K562 (cell line): ENCODE measurements around the gene NEB. TPM values are rescaled to one million over a fixed set of nuclear protein-coding genes. Genes with fewer than 3 reads are reported as not detected.

ENCODE experiments used
- ATAC-seq: fragments of 200-7000 bp; cut with Tn5 transposase; 3 replicates; pipeline ENCODE4 v1.9.1; 2020; ENCODE audit warnings: moderate library complexity
- BruUV-seq: library from RNA; stranded (reverse); fragments of 400-500 nt; replicated peaks from 2 replicates; lab custom pipeline; 2021; lab: Mats Ljungman, UMichigan
- CTCF ChIA-PET: fragments of 300-600 bp; formaldehyde crosslinking; extraction: SDS; loops from one replicate; lab custom pipeline; 2021; ENCODE audit warnings: low intra/inter-chr PET ratio; lab: Yijun Ruan, JAX
- POLR2A ChIA-PET: fragments of 300-600, 350-650 bp; sonication (Branson Sonifier 250); formaldehyde crosslinking; extraction: SDS; loops from one replicate; lab custom pipeline; 2021; ENCODE audit warnings: antibody characterized with exemption, inconsistent platforms; lab: Yijun Ruan, JAX
- DNase-seq, 4 experiments: peaks; one replicate each; pipeline versions ENCODE4 v3.0.0 to v3.0.0-alpha.2; 2011 to 2018; ENCODE audit warnings: low spot score in 3 of 4, mixed read lengths in 3 of 4; ENCODE audit errors: extremely low read depth in 1 of 4
- FAIRE-seq: peaks from 2 replicates; lab custom pipeline; 2011; peaks lifted over from hg19 to GRCh38; lab: Jason Lieb, UNC
- H2AFZ ChIP-seq: 2 replicates; pipeline ENCODE4 v1.6.0; 2011; ENCODE audit warnings: low read depth, low read length, control low read depth, inconsistent platforms
- H3K27ac ChIP-seq: fragments of 200-600 bp; 3 replicates; pipeline ENCODE4 v1.8.0; 2011; ENCODE audit warnings: low read depth, mild to moderate bottlenecking, control low read depth, inconsistent platforms, low read length, moderate library complexity, mixed read lengths; ENCODE audit errors: extremely low read depth
- H3K27me3 ChIP-seq, 2 experiments: fragments of 300-600 bp in 1 of 2; 2 replicates in 1 of 2; 3 replicates in 1 of 2; pipeline versions ENCODE4 v1.6.0 to v1.8.0; 2011; ENCODE audit warnings: inconsistent platforms in 2 of 2, low read length in 2 of 2, mild to moderate bottlenecking in 1 of 2, mixed read lengths in 1 of 2, moderate library complexity in 1 of 2; ENCODE audit not compliant: control insufficient read depth in 2 of 2, insufficient read depth in 2 of 2
- H3K36me3 ChIP-seq: fragments of 300-600 bp; 3 replicates; pipeline ENCODE4 v1.8.0; 2011; ENCODE audit warnings: mild to moderate bottlenecking, low read length, inconsistent platforms; ENCODE audit not compliant: control insufficient read depth, insufficient read depth
- H3K4me1 ChIP-seq, 2 experiments: fragments of 200-600 bp in 1 of 2; replicated peaks in 1 of 2; 2 replicates in 1 of 2; 3 replicates in 1 of 2; pipeline versions ENCODE4 v1.5.1 to v1.8.0; 2011; ENCODE audit warnings: inconsistent platforms in 2 of 2, low read length in 2 of 2, mild to moderate bottlenecking in 1 of 2, mixed read lengths in 1 of 2, moderate library complexity in 1 of 2; ENCODE audit not compliant: control insufficient read depth in 2 of 2, insufficient read depth in 2 of 2
- H3K4me2 ChIP-seq: 2 replicates; pipeline ENCODE4 v1.6.1; 2011; ENCODE audit warnings: low read length, control low read depth, inconsistent platforms, mixed read lengths; ENCODE audit not compliant: insufficient read depth
- H3K4me3 ChIP-seq: fragments of 200-600 bp; sonication (generic), shearing (Covaris generic); 2 replicates; pipeline ENCODE4 v1.5.1; 2016; ENCODE audit warnings: control low read depth, inconsistent platforms
- H3K79me2 ChIP-seq: fragments of 200-600 bp; 3 replicates; pipeline ENCODE4 v1.8.0; 2011; ENCODE audit warnings: low read length, inconsistent platforms; ENCODE audit not compliant: control insufficient read depth, insufficient read depth
- H3K9ac ChIP-seq, 2 experiments: 2 replicates each; pipeline versions ENCODE4 v1.6.0 to v1.6.1; 2011; ENCODE audit warnings: low read depth in 2 of 2, low read length in 2 of 2, control low read depth in 1 of 2, inconsistent platforms in 1 of 2, mild to moderate bottlenecking in 1 of 2, mixed read lengths in 1 of 2; ENCODE audit not compliant: insufficient read depth in 1 of 2
- H3K9me1 ChIP-seq: one replicate; pipeline ENCODE4 v1.6.0; 2011; ENCODE audit warnings: inconsistent platforms, mild to moderate bottlenecking, low read length, moderate library complexity; ENCODE audit not compliant: control insufficient read depth, insufficient read depth
- H3K9me3 ChIP-seq: replicated peaks from 2 replicates; pipeline ENCODE4 v1.5.1; 2011; ENCODE audit warnings: low read depth, low read length, inconsistent platforms; ENCODE audit not compliant: control insufficient read depth, insufficient read depth
- H4K20me1 ChIP-seq: replicated peaks from 2 replicates; pipeline ENCODE4 v1.6.1; 2011; ENCODE audit warnings: low read length, inconsistent platforms, mixed read lengths; ENCODE audit not compliant: control insufficient read depth, insufficient read depth
- ARNT ChIP-seq, 2 experiments: fragments of 450-650 bp; IDR thresholded peaks; 2 replicates each; pipeline ENCODE4 v1.6.1; 2016; ENCODE audit warnings: mild to moderate bottlenecking in 1 of 2
- ATF7 ChIP-seq: fragments of 450-650 bp; IDR thresholded peaks from 2 replicates; pipeline ENCODE4 v1.7.1; 2014; ENCODE audit warnings: mild to moderate bottlenecking, moderate library complexity
- CREM ChIP-seq: IDR thresholded peaks from 2 replicates; pipeline ENCODE4 v1.6.1; 2014; ENCODE audit warnings: antibody characterized with exemption, low read depth
- DMBX1 ChIP-seq: fragments of 250-450 bp; sonication (Bioruptor Pico); IDR thresholded peaks from 2 replicates; pipeline ENCODE4 v1.8.0; 2022; ENCODE audit warnings: inconsistent platforms, mild to moderate bottlenecking, moderate library complexity, borderline replicate concordance
- EHMT2 ChIP-seq: fragments of 450-650 bp; IDR thresholded peaks from 2 replicates; pipeline ENCODE4 v1.6.1; 2018; ENCODE audit warnings: antibody characterized with exemption
- GATAD2B ChIP-seq: fragments of 450-650 bp; IDR thresholded peaks from 2 replicates; pipeline ENCODE4 v1.6.1; 2017; ENCODE audit warnings: mild to moderate bottlenecking, borderline replicate concordance
- GTF2F1 ChIP-seq: IDR thresholded peaks from 2 replicates; pipeline ENCODE4 v1.6.1; 2011; ENCODE audit warnings: low read depth, low read length, improper control_type of control experiment
- JUND ChIP-seq, 2 experiments: IDR thresholded peaks; 2 replicates in 1 of 2; 3 replicates in 1 of 2; pipeline ENCODE4 v1.6.1; 2011; ENCODE audit warnings: borderline replicate concordance in 2 of 2, low read depth in 2 of 2, low read length in 2 of 2, improper control_type of control experiment in 1 of 2, missing biosample characterization in 1 of 2, missing genetic modification characterization in 1 of 2, missing genetic modification reagents in 1 of 2
- NCOA2 ChIP-seq, 2 experiments: fragments of 450-650 bp; IDR thresholded peaks; 2 replicates each; pipeline ENCODE4 v1.6.1; 2018; ENCODE audit warnings: mild to moderate bottlenecking in 2 of 2, moderate library complexity in 1 of 2; ENCODE audit not compliant: partially characterized antibody in 2 of 2
- SMARCE1 ChIP-seq: fragments of 450-650 bp; IDR thresholded peaks from 2 replicates; pipeline ENCODE4 v1.7.1; 2016; ENCODE audit warnings: mild to moderate bottlenecking
- WGBS: fragments of 100-300 bp; shearing (Covaris generic); methylation state at CpG from one replicate; pipeline ENCODE4 v1.1.6; 2016; ENCODE audit warnings: low coverage, mixed read lengths; ENCODE audit not compliant: insufficient coverage; ENCODE audit errors: missing lambda C conversion rate; 5-methylcytosine and 5-hydroxymethylcytosine counted together
- in situ Hi-C: fragments of 300-500 bp; cut with MboI; formaldehyde crosslinking; loops from 4 replicates; pipeline ENCODE4 v1.15.0; 2018; ENCODE audit warnings: inconsistent platforms, mixed read lengths
- intact Hi-C: fragments of 100-400 bp; cut with micrococcal nuclease; formaldehyde crosslinking; loops from 2 replicates; pipeline ENCODE4 v1.14.2; 2022
- polyA plus RNA-seq, 8 experiments: library from polyadenylated mRNA; depleted of rRNA in 4 of 8; stranded (reverse) in 5 of 8; unstranded in 3 of 8; fragments of >200 nt; fragmentation: Nextera tagmentation in 2 of 8; fragmentation: Illumina TruSeq in 1 of 8; extraction: Ambion mirVana in 2 of 8; extraction: Trizol in 1 of 8; gene quantifications; 2 replicates each; pipeline versions ENCODE4 v1.2.1 to v1.2.3, GENCODE V29; 2011 to 2014; ENCODE audit warnings: inconsistent platforms in 1 of 8, missing spikeins in 1 of 8
- total RNA-seq, 7 experiments: library from RNA; depleted of rRNA in 6 of 7; stranded (reverse); fragments of >200 nt in 6 of 7; fragmentation: Illumina TruSeq in 2 of 7; extraction: Trizol in 2 of 7; gene quantifications; 2 replicates each; pipeline versions ENCODE4 v1.2.1 to v1.2.3, GENCODE V29; 2011 to 2021; ENCODE audit warnings: low replicate concordance in 1 of 7
- TF ChIP-seq, protein P1 (sequence below): conservative IDR thresholded peaks from 2 replicates; pipeline ENCODE4 v1.6.1; 2011; ENCODE audit warnings: low read depth, mild to moderate bottlenecking, low read length; ENCODE audit not compliant: control insufficient read depth
- TF ChIP-seq, protein P2 (sequence below), 2 experiments: fragments of 450-650 bp in 1 of 2; sonication (generic) in 1 of 2; formaldehyde crosslinking in 1 of 2; IDR thresholded peaks in 1 of 2; conservative IDR thresholded peaks in 1 of 2; 2 replicates each; pipeline versions ENCODE4 v1.6.1 to v1.8.1; 2016 to 2023; ENCODE audit warnings: mild to moderate bottlenecking in 2 of 2, moderate library complexity in 2 of 2, inconsistent platforms in 1 of 2, missing genetic modification reagents in 1 of 2

Gene NEB
- total and polyA plus RNA-seq, 9 of the 15 experiments (the other 6 are each of a cell fraction or from before 2014, with no cell fraction given) = 1.7 to 3.8 (median 2.9) TPM

DNA sequence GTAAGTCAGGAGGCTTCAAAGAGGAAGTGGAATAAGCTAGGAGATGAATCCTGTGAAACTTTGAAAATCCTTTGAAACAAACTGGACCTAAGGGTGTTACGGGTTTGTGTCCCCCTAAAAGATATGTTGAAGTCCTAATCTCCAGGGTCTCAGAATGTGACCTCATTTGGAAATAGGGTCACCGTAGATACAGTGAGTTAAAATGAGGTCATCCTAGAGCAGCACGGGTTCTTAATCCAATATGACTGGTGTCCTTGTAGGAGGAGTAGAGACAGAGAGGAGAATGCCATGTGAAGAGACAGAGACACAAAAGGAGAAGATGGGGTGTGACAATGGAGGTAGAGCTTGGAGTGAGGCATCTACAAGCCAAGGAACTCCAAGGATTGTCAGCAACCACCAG, 26.9 kb upstream of the NEB start:
- CTCF ChIA-PET = no interaction called here
- no peak for FAIRE-seq
- TF ChIP-seq CREM = 0 out of 2 replicates have a peak, but pooled peaks have one; percentile 28
- no peak for TF ChIP-seq GTF2F1
- TF ChIP-seq ARNT (IDR thresholded peaks at IDR 0.05) = no peak
- TF ChIP-seq GATAD2B = 0 out of 2 replicates have a peak, but pooled peaks have one; percentile 20
- TF ChIP-seq ATF7 = 0 out of 2 replicates have a peak, but pooled peaks have one; percentile 63
- peak; percentile 12; the same call in 1 of the 2 replicates for TF ChIP-seq SMARCE1
- TF ChIP-seq, protein P1, sequence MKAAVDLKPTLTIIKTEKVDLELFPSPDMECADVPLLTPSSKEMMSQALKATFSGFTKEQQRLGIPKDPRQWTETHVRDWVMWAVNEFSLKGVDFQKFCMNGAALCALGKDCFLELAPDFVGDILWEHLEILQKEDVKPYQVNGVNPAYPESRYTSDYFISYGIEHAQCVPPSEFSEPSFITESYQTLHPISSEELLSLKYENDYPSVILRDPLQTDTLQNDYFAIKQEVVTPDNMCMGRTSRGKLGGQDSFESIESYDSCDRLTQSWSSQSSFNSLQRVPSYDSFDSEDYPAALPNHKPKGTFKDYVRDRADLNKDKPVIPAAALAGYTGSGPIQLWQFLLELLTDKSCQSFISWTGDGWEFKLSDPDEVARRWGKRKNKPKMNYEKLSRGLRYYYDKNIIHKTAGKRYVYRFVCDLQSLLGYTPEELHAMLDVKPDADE = no peak
- TF ChIP-seq, protein P2, sequence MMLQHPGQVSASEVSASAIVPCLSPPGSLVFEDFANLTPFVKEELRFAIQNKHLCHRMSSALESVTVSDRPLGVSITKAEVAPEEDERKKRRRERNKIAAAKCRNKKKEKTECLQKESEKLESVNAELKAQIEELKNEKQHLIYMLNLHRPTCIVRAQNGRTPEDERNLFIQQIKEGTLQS (IDR thresholded peaks at IDR 0.05) = peak; percentile 81
- TF ChIP-seq, protein P2 (CRISPR knock-in tag; conservative IDR thresholded peaks at IDR 0.05) = no peak
- peak; percentile 45; the same call in 1 of the 2 replicates for TF ChIP-seq JUND (IDR thresholded peaks at IDR 0.05; ENCODE audit: borderline replicate concordance, low read depth, low read length)
- TF ChIP-seq JUND (tag; IDR thresholded peaks at IDR 0.05; ENCODE audit: borderline replicate concordance, low read depth, low read length) = no peak
- TF ChIP-seq EHMT2 = 0 out of 2 replicates have a peak, but pooled peaks have one; percentile 8
- no peak for TF ChIP-seq NCOA2 (IDR thresholded peaks at IDR 0.05; ENCODE audit: partially characterized antibody in 2 of 2)
- 0 out of 2 replicates have a peak, but pooled peaks have one; percentile 35 for TF ChIP-seq DMBX1 (CRISPR knock-in tag)

More for the DNA sequence above, 26.9 kb upstream of the NEB start:
- POLR2A ChIA-PET = interaction anchor here (0.7 to 1.4 kb wide), 2 partner anchors 10 to 68 kb away, joined by 3 to 4 read pairs; partner anchors contain the start of gene ARL5A
- ATAC-seq = peak; percentile 7; the same call in 1 of the 3 replicates
- Histone ChIP-seq H3K4me2 (no peak overlapping the region), H3K9me3 (no peaks in the 10 kb centered on the region), H3K27ac (peak overlapping the region; percentile 52; the same call in 2 of the 3 replicates), H3K9ac (no peak overlapping the region), H2AFZ (peak overlapping the region; percentile 70), H3K79me2 (no peaks in the 10 kb centered on the region), H4K20me1 (no peaks in the 10 kb centered on the region), H3K9me1 (peaks cover 2% of the 10 kb centered on the region), H3K36me3 (no peaks in the 10 kb centered on the region; the same call in 2 of the 3 replicates), H3K27me3 (no peaks in the 10 kb centered on the region), H3K4me3 (no peak overlapping the region), H3K4me1 (peaks cover 19 to 54% of the 10 kb centered on the region in 2 experiments)
- no peak for DNase-seq
- intact Hi-C loops = no loop called here
- in situ Hi-C loops = no loop called here
- BruUV-seq = no TSS peak
- WGBS = 33% methylated on average over 3 of the region's 3 CpGs
